Measurements from ENCODE around the gene GSN. TPM values are rescaled to one million over a fixed set of nuclear protein-coding genes. Genes with fewer than 3 reads are reported as not detected.

Gene GSN
- total and polyA plus RNA-seq, 2 of the 13 experiments (the other 11 are each of a cell fraction or from before 2014, with no cell fraction given): 294 to 307 TPM

- TF ChIP-seq CREBL2 (CRISPR knock-in tag; IDR thresholded peaks at IDR 0.05; ENCODE audit: borderline replicate concordance): no peak
- 0 out of 2 replicates have a peak, but pooled peaks have one; percentile 48 for TF ChIP-seq ZNF280D (CRISPR knock-in tag; IDR thresholded peaks at IDR 0.05)
- TF ChIP-seq HNRNPK (IDR thresholded peaks at IDR 0.05; ENCODE audit: low read depth, low read length, poor library complexity, severe bottlenecking): no peak
- TF ChIP-seq RAD21 (CRISPR knock-in tag; IDR thresholded peaks at IDR 0.05): 0 out of 2 replicates have a peak, but pooled peaks have one; percentile 38
- 0 out of 2 replicates have a peak, but pooled peaks have one; percentile 42 for TF ChIP-seq SMAD3 (CRISPR knock-in tag; IDR thresholded peaks at IDR 0.05)
- no peak for TF ChIP-seq ZFP36L1 (CRISPR knock-in tag; IDR thresholded peaks at IDR 0.05)
- no peak for TF ChIP-seq ZSCAN21 (CRISPR knock-in tag; IDR thresholded peaks at IDR 0.05; ENCODE audit: borderline replicate concordance)
- no peak for TF ChIP-seq ZNF251 (CRISPR knock-in tag; IDR thresholded peaks at IDR 0.05)
- TF ChIP-seq ZNF556 (CRISPR knock-in tag; IDR thresholded peaks at IDR 0.05; ENCODE audit: borderline replicate concordance): no peak
- TF ChIP-seq ZNF740 (CRISPR knock-in tag; IDR thresholded peaks at IDR 0.05): no peak
- TF ChIP-seq CCAR2 (optimal IDR thresholded peaks at IDR 0.05; ENCODE audit: low read depth, low read length): no peak
- TF ChIP-seq HMGXB4 (CRISPR knock-in tag; IDR thresholded peaks at IDR 0.05; ENCODE audit: borderline replicate concordance in 1 of 2, low read depth in 1 of 2): peak; percentile 7 to 16; a peak in 1 of 4 replicates
- TF ChIP-seq ZNF7 (CRISPR knock-in tag; IDR thresholded peaks at IDR 0.05): no peak
- peak; percentile 48 for TF ChIP-seq FOXA3 (CRISPR knock-in tag; IDR thresholded peaks at IDR 0.05)
- TF ChIP-seq MAF1 (CRISPR knock-in tag; IDR thresholded peaks at IDR 0.05; ENCODE audit: borderline replicate concordance): no peak
- TF ChIP-seq CBX5 (CRISPR knock-in tag; IDR thresholded peaks at IDR 0.05; ENCODE audit: borderline replicate concordance): no peak
- TF ChIP-seq ZFX (CRISPR knock-in tag; IDR thresholded peaks at IDR 0.05; ENCODE audit: low read depth): peak; percentile 60
- TF ChIP-seq SCMH1 (CRISPR knock-in tag; IDR thresholded peaks at IDR 0.05; ENCODE audit: borderline replicate concordance): no peak
- TF ChIP-seq CENPX (CRISPR knock-in tag; IDR thresholded peaks at IDR 0.05): no peak
- TF ChIP-seq DNMT3B (CRISPR knock-in tag; conservative IDR thresholded peaks at IDR 0.05): no peak
- TF ChIP-seq POLR2A (IDR thresholded peaks at IDR 0.05; ENCODE audit: insufficient read depth in 1 of 2, low read depth in 2 of 2, low read length in 2 of 2): no peak
- TF ChIP-seq NFE2L2 (IDR thresholded peaks at IDR 0.05; ENCODE audit: low read length): no peak
Measured at GRCh38 chr9:121286973-121287741, 19.2 kb downstream of the GSN start (continued).

Data from HepG2 (cell line).